GM19099 (cell line): ENCODE data around the gene USH2A.

Experiments used
- POLR2A ChIP-seq: IDR thresholded peaks from 3 replicates; pipeline ENCODE4 v1.6.1; 2011; ENCODE audit warnings: low read depth; ENCODE audit not compliant: insufficient read length; ENCODE audit errors: extremely low read depth

The USH2A gene

DNA sequence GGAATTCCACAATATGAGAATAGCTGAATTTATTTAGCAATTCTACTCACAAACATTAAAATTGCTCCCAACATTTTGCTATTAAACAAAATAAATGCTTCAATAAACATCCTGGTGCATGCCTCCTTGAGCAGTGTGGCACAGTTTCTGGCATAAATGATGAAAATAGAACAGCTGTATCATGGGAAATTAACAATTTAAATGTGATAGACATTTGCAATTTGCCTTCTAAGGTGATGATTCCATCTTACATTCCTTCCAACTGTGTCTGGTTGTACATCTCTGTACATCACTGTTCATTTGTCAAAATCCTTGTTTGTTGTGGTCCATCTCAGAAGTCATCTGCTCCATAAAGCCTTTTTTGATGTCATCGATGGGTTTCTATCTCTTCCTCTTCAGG lies 657.4 kb downstream of the USH2A start:
- no peak for TF ChIP-seq POLR2A

DNA sequence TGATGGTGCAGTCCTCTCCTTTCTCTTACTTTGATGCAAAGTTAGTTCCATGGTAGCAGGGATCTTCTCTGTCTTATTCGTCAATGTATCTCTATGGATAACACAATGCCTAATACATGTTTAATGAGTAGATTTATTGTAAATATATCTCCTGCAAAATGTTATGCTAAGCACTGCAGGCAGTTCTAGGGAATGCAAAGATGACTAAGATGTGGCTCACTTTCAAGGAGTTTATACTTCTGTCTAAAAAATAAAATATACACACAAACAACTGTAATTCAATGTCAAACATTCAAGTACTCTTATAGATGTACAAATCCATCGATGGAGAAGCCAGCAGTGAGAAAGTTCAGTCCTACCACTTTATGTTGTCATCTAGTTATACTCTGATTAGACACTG lies 661.8 kb downstream of the USH2A start:
- no peak for TF ChIP-seq POLR2A

DNA sequence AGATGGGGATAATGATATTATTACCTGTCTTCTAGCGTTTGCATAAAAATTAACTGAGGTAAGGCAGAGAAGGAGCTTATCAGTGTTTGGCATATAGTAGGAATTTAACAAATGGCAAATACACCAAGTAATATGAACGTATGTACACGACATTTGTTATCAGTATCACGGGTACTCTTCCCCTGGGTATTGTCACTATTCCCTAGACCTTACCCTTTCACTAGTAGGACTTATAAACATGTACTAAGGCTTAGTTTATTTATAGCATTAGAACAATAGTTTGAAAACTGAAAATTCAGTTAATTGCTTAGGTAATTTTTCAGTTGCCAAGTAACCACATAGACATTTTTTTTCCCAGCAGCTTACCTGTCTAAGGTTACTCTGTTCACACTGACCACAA lies 669.1 kb downstream of the USH2A start:
- TF ChIP-seq POLR2A: no peak

DNA sequence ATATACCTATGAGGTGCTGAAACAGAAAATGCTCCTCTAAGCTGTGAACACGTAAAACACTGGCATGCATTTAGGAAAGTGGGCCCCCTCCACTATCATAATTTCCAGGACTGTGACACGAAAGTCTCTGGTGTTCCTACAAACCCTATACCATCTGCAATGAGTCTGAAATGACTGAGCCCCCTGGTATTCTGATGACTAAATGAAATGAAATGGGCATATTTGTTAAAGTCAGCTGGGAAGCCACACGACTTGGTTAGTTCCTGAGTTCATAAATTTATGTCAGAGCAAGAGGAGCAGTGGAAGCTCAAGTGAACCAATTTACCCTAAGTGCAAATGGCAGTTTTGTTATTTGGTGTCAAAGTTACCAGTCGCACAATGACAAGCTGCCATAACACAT lies 673.8 kb downstream of the USH2A start:
- no peak for TF ChIP-seq POLR2A

DNA sequence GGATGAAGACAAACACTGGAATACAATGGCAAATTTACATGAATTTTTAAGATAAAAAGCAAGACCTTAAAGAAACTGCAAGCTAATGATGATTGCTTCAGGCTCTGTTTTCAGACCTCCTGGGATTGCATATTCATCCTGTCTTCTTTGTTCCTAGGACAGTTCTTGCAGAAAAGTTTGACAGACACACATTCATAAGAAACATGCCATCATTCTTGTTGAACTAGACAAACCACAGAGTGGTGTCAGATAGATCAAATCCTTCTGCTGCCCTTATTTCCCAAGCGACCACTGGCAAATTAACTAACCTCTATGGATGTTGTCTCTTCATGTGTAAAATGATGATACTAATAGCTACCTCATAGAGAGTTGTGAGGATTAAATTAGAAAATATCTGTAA lies 674.8 kb downstream of the USH2A start:
- no peak for TF ChIP-seq POLR2A

DNA sequence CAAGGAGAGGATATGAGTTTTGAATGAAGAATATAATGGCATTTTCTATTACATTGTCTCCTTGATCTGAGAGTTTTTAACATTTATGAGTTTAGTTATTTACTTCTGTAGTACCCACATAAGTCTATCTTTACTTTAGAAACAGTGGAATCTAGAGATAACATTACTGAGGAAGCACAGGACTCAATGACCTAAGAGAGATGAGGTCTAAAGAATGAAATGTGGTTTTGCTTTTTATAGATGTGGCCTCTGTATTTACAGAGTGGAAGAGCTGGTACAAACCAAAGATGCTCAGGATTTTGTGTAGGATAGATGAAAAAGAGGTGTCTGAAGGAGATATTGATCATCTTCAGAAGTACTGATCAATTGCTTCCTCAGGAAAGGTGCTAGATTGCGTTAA lies 678.8 kb downstream of the USH2A start:
- TF ChIP-seq POLR2A: no peak

DNA sequence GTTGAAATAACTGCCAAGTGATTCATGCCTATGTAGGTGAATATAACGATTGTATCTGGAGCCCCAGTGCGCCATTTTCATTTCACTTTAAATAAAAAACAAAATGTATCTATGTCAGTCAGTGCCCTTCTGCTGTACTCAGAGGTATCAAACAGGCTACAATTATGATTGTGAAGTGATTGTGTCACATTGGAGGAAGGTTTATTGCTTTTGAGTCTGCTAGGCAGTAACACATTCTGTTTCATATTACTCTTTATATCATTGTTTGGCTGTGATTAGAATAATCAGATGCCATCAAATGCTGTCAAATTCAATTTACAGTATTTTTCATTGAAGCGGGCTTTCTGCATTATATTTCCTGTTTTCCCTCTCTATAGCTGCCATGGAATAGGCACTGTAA lies 684.2 kb downstream of the USH2A start:
- no peak for TF ChIP-seq POLR2A

DNA sequence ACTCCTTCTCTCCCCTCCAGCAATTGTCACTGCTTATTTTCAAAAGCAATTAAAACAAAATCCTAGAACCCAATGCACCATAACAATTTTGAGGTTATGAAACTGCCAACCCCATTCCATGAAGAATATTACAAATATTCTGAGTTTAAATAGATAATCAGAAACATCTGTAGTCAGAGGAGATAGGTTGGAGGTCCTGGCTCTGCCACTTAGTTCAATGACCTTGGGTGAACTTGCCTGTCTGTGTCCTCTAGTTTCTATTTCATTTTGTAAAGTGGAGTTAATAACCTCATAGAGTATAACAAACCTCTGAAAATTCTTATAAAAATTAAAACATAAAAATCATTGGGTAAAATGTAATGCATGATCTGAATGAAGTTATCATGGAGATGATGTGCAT lies 691.5 kb downstream of the USH2A start:
- no peak for TF ChIP-seq POLR2A

DNA sequence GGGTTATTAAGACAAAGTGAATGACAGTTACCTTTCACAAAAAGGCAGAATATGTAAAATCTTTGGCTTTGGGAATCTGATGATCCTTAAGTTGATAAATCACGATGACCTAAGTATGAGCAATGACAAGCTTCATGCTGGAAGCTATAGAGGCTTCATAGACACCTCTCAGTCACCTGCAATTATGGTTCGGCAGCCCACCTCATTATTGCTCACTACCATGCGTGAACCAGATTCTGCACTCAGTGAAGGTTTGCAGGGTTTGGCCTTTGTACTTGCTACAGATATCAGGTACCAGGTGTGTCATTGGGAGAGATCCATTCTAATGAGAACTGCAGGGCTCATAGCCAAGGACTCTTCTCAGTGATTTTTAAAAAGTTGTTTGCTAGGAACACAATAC lies 692.6 kb downstream of the USH2A start:
- no peak for TF ChIP-seq POLR2A

DNA sequence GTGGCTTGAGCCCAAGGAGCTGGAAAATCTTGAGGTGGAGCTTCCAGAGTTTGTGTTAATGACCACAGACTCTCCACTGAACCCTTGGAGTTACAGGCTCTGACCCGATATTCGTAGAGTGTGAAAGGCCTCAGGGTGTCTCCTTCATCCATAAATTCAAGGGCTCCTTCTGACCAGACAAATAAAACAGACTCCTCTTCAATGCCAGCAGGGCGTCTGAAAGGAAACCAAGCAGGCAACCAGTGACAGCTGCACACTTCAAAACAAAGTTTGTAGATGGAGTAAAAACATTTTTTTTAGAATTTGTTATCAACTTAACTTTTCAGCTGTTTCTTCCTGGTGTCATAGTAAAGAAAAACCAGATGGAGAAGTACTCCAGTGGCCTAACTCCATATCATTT lies 695.1 kb downstream of the USH2A start:
- no peak for TF ChIP-seq POLR2A

DNA sequence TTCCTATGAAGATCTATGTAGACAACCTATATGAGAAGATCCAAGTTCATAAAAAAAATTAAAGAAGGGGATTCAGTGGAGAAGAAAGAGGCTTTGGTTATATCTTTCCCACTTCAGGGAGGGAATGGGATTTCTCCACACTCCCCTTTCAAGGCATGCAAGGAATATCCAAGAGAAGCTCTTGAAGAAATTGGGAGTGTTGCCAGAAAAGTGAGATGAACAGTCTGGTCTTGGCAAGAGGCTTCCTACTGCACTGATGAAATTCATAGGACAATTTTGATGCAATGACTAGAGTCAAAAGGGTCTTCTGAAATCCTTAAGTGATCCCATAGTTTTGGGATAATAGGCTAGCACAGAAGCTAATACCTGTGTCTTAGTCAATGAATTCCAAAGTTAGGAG lies 703.1 kb downstream of the USH2A start:
- no peak for TF ChIP-seq POLR2A

DNA sequence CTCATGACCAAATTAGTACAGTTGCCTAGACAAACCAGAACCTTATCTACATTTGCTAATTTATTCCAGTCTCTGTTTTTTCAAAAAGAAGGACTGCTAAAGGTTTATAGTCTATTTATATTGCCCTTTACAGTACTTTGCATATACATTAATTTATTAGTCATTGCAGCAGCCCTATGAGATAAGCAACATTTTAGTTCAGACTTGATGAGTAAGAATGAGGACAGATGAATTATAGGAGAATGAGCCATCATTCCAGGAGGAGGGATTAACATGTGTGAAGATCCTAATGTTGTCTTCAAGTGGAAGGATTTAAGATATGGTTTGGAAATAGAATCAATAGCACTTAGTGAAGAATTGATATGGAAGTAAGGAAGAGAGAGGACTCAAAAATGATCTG lies 703.7 kb downstream of the USH2A start:
- no peak for TF ChIP-seq POLR2A

DNA sequence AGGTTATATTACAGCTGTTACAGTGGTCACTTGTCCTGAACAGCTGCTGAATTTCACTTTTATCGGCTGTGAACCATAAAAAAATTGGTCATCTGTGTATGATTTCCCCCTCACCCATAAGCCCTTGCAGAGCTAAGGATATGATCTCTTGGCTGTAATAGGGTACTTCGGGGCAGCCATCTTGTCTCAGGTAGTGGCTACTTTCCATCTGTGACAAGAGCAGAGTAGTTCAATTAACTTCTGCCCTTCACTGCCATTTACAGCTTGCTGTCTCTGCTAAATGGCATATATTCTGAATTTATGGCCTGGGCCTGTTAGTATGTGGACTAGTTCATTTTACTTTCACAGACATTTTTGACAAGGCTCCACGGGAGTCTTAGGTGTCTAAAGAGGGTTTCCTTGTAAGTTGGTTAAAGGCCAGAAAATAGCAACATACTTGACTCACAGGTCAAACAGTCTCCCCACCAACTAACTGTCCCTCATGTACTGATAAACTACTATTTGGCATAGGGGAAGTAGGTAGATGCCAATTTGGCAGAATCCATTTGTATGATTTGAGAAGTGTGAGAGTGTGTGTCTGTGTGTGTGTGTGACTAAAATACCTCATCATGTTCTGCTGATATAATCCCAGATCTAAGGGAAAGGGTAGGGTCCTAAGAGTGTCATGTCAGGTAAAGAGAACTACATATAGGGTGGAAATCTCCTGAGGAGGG lies 704.5 kb downstream of the USH2A start:
- TF ChIP-seq POLR2A: no peak

DNA sequence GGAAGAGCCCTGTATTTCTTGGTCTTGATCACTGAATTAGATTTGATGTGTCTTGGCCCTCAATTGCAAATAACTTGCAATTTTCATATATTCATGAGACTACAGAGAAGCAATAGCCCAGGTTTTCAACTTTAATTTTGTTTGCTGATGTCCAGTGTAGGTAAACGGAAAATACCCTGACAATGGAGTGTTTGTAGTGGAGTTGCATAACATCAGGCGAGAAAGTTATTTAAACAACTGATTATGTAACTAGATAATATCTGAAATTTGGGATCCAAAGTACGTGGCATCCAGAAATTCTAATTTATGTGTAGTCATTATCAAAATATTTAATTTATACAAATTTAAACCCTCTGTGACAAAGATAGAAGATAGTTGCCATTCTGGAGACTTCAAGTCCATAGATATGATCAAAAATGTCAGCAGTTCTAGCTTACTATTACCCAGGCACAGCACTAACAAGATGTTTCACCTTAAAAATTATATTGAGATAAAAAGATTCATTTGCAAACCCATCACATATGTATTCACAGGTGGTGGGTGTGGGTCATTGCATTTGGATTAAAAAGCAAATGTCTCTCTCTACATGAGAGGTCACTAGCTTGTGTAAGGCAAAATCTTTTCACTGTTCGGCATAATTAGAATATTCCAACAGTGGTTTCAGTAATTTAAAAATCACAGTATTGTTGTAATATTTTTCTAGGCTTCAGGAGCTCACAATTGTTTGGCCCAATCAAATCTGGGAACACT lies 705.4 kb downstream of the USH2A start:
- TF ChIP-seq POLR2A: no peak

DNA sequence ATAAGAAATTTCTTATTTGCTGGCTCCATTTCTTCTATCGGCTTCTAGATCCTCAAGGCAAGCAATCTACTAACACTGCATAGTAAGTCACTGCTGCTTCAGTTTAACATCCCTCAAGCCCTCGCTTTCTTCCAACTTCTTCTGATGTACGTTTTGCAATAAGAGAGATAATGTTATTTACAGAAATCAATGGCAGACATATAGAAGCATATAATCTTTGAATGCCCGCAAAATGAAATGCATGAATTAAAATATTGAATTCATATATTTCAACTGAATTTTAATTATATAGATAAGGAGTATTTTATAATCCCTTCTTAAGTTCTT lies 712.4 kb downstream of the USH2A start:
- TF ChIP-seq POLR2A: no peak

DNA sequence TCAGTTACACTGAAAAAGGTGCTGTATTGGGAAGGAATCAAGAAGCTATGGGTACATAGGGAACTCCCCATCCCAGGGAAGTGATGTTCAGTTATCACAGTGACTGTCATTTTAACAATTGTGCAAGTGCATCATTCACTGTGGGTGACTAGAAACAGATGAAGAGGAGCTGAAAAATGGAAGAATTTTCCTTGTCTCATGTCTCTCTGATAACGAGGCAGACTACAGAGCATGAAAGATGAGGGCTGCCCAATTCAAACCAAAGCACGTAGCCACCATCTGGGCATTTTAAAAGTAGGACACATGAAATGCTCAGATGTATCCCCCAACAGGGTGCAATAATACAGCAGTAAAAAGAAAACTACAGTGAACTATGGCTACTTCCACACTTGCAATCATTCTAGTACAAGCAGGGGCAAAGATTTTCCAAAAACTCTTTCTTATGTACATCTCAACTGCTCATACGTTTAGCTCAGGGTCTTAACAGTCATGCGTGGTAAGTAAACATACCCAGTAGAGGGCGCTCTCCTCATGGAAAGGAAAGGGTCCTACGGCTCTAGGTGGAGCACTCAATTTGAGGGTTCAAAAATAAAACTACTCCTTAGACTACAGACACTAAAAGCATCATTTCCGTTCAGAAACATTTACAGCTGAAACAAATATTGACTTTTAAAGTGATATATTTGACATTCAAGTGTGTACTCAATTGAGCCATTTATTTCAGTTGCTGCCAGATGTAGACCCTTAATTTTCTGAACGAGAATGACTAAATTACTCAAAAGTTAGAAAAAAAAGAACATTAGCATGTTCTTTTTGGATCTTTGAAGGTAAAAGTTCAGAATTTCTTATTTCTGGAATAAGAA lies 713.0 kb downstream of the USH2A start:
- TF ChIP-seq POLR2A: no peak

DNA sequence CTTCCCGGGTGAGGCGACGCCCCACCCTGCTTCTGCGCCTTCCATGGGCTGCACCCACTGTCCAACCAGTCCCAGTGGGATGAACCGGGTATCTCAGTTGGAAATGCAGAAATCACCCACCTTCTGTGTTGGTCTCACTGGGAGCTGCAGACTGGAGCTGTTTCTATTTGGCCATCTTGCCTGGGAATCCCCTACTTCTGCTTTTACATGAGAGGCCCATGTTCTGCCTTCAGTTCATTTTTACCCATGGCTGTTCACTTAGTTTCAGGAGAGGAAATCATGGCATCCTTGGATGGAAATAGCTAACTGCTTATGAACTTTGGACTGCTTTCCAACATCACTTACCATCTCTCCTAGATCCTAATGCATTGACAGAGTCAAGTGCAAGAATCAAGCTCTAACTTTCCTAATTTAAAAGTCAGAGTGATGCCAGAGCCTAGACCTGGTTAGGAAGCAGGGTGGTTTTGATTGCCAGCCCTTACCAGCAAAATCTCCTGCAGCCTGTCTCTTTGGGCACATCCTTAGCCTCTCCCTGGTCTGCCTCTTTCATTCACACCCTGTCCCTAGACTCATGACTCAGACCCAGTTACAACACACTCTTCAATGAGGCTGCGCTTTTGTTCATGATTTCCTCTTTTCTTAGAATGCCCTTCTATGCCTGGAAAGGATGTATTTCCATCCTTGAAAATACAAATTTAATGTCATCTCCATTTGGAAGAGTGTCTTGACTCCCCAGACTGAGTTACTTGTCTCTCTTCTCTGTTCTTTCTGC lies 719.0 kb downstream of the USH2A start:
- no peak for TF ChIP-seq POLR2A
